Esophagus muscularis mucosa (tissue), 4 donors: ENCODE results near the gene PNPLA7. TPM values are rescaled to one million over a fixed set of nuclear protein-coding genes. Genes with fewer than 3 reads are reported as not detected.
"Not testable (repeated sequence)": the region's sequence is repeated elsewhere in the genome, so short reads cannot be mapped to it uniquely, and the experiment has no call there.

Experiments used
- DNase-seq: peaks from one replicate; pipeline ENCODE4 v3.0.0-alpha.2; 2017; ENCODE audit errors: extremely low spot score
- H3K27ac ChIP-seq, 4 donors: fragments of 200-600 bp; sonication (generic); replicated peaks in 1 of 4; 1 replicate in 3 of 4; 2 replicates in 1 of 4; pipeline ENCODE4 v1.5.1; 2016 to 2019; ENCODE audit warnings: mild to moderate bottlenecking in 1 of 4
- H3K27me3 ChIP-seq, 4 donors: fragments of 200-600 bp; sonication (generic); one replicate each; pipeline versions ENCODE4 v1.5.1 to v1.6.0; 2016 to 2019
- H3K36me3 ChIP-seq, 4 donors: fragments of 200-600 bp; sonication (generic); one replicate each; pipeline ENCODE4 v1.5.1; 2016 to 2019
- H3K4me1 ChIP-seq, 4 donors: fragments of 200-600 bp; sonication (generic); one replicate each; pipeline ENCODE4 v1.5.1; 2016 to 2019
- H3K4me3 ChIP-seq, 4 donors: fragments of 200-600 bp; sonication (generic); 1 replicate in 2 of 4; 2 replicates in 2 of 4; pipeline ENCODE4 v1.5.1; 2016 to 2019; ENCODE audit warnings: mild to moderate bottlenecking in 4 of 4, moderate library complexity in 1 of 4
- H3K9me3 ChIP-seq, 4 donors: fragments of 200-600 bp; sonication (generic); 1 replicate in 3 of 4; 2 replicates in 1 of 4; pipeline ENCODE4 v1.5.1; 2016 to 2019
- EP300 ChIP-seq: sonication (generic); formaldehyde crosslinking; IDR thresholded peaks from one replicate; pipeline ENCODE4 v1.6.1; 2017; ENCODE audit warnings: antibody characterized with exemption
- POLR2A ChIP-seq: fragments of 450-650 bp; IDR thresholded peaks from one replicate; pipeline ENCODE4 v1.6.1; 2017; ENCODE audit warnings: antibody characterized with exemption, moderate library complexity, mild to moderate bottlenecking, low read depth
- POLR2AphosphoS5 ChIP-seq, 2 donors: sonication (generic); formaldehyde crosslinking; IDR thresholded peaks; one replicate each; pipeline ENCODE4 v1.6.1; 2017; ENCODE audit warnings: antibody characterized with exemption in 2 of 2
- WGBS: methylation state at CpG from one replicate; pipeline ENCODE4 v1.1.5; 2018; 5-methylcytosine and 5-hydroxymethylcytosine counted together
- intact Hi-C: fragments of 100-400 bp; cut with DNase I; formaldehyde crosslinking; loops from one replicate; pipeline ENCODE4 v1.15.1; 2023
- total RNA-seq, 4 donors: library from RNA; depleted of rRNA; stranded (reverse); fragments of >200 nt; gene quantifications; one replicate each; pipeline versions ENCODE4 v1.1.0 to v1.2.1, GENCODE V29; 2016
- TF ChIP-seq, protein P1 (sequence below), 3 experiments: fragments of 200-600 bp in 2 of 3; fragments of 450-650 bp in 1 of 3; sonication (generic) in 2 of 3; IDR thresholded peaks; one replicate each; pipeline ENCODE4 v1.5.1; 2017 to 2019; ENCODE audit warnings: antibody characterized with exemption in 3 of 3, mild to moderate bottlenecking in 2 of 3, moderate library complexity in 1 of 3

PNPLA7 gene
- total RNA-seq, 4 donors from 2014 or later, result 3.0 to 6.2 (median 4.0) TPM

GRCh38 chr9:137467896-137468295 is 82.3 kb downstream of the PNPLA7 start:
- no peak for TF ChIP-seq POLR2A
- TF ChIP-seq POLR2AphosphoS5 (IDR thresholded peaks at IDR 0.05), result no peak
- TF ChIP-seq, protein P1, sequence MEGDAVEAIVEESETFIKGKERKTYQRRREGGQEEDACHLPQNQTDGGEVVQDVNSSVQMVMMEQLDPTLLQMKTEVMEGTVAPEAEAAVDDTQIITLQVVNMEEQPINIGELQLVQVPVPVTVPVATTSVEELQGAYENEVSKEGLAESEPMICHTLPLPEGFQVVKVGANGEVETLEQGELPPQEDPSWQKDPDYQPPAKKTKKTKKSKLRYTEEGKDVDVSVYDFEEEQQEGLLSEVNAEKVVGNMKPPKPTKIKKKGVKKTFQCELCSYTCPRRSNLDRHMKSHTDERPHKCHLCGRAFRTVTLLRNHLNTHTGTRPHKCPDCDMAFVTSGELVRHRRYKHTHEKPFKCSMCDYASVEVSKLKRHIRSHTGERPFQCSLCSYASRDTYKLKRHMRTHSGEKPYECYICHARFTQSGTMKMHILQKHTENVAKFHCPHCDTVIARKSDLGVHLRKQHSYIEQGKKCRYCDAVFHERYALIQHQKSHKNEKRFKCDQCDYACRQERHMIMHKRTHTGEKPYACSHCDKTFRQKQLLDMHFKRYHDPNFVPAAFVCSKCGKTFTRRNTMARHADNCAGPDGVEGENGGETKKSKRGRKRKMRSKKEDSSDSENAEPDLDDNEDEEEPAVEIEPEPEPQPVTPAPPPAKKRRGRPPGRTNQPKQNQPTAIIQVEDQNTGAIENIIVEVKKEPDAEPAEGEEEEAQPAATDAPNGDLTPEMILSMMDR (IDR thresholded peaks at IDR 0.05), result no peak
- TF ChIP-seq EP300, result no peak
- Histone ChIP-seq H3K4me3 (no peak overlapping the region), H3K36me3 (peaks cover 0 to 8% (median 4%) of the 10 kb centered on the region in 4 donors), H3K4me1 (no peaks in the 10 kb centered on the region), H3K9me3 (no peaks in the 10 kb centered on the region), H3K27me3 (no peaks in the 10 kb centered on the region), H3K27ac (no peak overlapping the region)
- 98% methylated on average over 4 of the region's 7 CpGs for WGBS
- DNase-seq, result no peak
- intact Hi-C loops, result loop anchor here (10.0 kb wide), 1 partner anchor 57 kb away; no protein-coding TSS in a partner anchor

DNA sequence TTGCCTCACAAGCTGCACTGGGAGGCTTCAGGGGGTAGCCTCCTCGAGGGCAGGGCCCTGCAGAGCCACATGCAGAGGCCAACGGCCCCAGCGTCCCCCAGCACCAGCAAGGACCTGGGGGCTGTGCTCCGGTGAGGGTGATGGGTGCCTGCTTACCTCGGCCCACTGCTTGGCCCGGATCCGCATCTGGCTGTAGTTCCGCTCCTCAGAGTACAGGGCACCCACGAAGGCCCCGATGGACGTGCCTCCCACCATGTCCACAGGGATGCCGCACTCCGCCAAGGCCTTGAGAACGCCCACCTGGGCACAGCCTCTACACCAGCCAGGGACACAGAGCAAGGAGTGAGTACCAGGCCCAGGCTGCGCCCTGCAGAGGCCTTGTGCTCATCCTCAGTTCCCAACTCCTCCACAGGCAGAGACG is 83.0 kb downstream of the PNPLA7 start:
- no peak for DNase-seq
- no peak overlapping the region for H3K4me3 ChIP-seq
- 92% methylated on average over 8 of the region's 16 CpGs for WGBS
- no peak overlapping the region for H3K27ac ChIP-seq
- H3K27me3 ChIP-seq, result no peaks in the 10 kb centered on the region
- H3K4me1 ChIP-seq, result peaks cover 0 to under 1% (median under 1%) of the 10 kb centered on the region in 4 donors
- no peaks in the 10 kb centered on the region for H3K9me3 ChIP-seq
- intact Hi-C loops, result loop anchor here (10.0 kb wide), 1 partner anchor 58 kb away; no protein-coding TSS in a partner anchor
- H3K36me3 ChIP-seq, result peaks cover 0 to 10% (median 4%) of the 10 kb centered on the region in 4 donors
- TF ChIP-seq POLR2AphosphoS5 (IDR thresholded peaks at IDR 0.05) (no peak), POLR2A (no peak), EP300 (no peak)
- TF ChIP-seq, protein P1 (IDR thresholded peaks at IDR 0.05), result no peak

GRCh38 chr9:137466389-137467085 is 83.7 kb downstream of the PNPLA7 start:
- H3K27ac ChIP-seq, H3K9me3 ChIP-seq, DNase-seq, H3K4me3 ChIP-seq, H3K4me1 ChIP-seq, H3K27me3 ChIP-seq: not testable (repeated sequence)
- intact Hi-C loops, result loop anchor here (10.0 kb wide), 1 partner anchor 58 kb away; no protein-coding TSS in a partner anchor
- WGBS, result 91% methylated on average over 35 of the region's 35 CpGs
- H3K36me3 ChIP-seq, result peaks cover 0 to 14% (median 4%) of the 10 kb centered on the region in 4 donors

DNA sequence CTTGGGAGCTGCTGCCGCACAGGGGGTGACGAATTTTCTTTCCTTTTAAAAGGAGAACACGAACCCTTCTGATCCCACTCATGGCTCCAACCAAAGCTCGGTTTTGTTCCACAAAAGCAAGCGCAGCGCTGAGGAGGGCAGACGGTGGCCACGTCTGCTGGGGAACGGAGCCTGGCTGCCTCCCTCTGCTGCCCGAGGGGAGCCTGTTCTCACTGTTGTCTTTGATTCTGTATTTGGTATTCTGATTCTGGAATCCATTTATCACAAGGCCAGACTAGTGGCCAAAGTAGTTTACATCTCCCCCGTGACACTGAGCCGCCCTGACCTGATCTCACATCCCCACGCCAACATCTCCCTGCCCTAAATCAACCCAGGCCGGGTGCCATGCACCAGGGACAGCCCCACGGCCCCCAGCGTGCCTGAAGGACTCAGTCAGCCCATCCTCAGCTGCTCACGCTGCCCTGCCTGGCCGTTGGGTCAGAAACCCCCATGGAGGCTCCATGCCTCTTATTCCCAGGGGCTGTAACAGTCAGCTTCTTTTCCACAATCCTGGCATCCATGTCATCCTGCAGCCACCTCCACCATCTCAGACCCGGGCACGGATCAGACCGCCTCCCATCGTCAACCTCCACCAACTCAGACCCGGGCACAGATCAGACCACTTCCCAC is 84.3 kb downstream of the PNPLA7 start:
- Histone ChIP-seq H3K27ac (no peak overlapping the region), H3K9me3 (no peaks in the 10 kb centered on the region), H3K27me3 (no peaks in the 10 kb centered on the region), H3K4me3 (no peak overlapping the region), H3K36me3 (peaks cover 0 to 14% (median 4%) of the 10 kb centered on the region in 4 donors), H3K4me1 (peaks cover 6 to 13% (median 11%) of the 10 kb centered on the region in 4 donors)
- TF ChIP-seq POLR2AphosphoS5 (IDR thresholded peaks at IDR 0.05) (no peak), EP300 (no peak), POLR2A (no peak)
- TF ChIP-seq, protein P1 (IDR thresholded peaks at IDR 0.05), result no peak
- 88% methylated on average over 21 of the region's 23 CpGs for WGBS
- intact Hi-C loops, result loop anchor here (10.0 kb wide), 1 partner anchor 59 kb away; no protein-coding TSS in a partner anchor
- no peak for DNase-seq

DNA sequence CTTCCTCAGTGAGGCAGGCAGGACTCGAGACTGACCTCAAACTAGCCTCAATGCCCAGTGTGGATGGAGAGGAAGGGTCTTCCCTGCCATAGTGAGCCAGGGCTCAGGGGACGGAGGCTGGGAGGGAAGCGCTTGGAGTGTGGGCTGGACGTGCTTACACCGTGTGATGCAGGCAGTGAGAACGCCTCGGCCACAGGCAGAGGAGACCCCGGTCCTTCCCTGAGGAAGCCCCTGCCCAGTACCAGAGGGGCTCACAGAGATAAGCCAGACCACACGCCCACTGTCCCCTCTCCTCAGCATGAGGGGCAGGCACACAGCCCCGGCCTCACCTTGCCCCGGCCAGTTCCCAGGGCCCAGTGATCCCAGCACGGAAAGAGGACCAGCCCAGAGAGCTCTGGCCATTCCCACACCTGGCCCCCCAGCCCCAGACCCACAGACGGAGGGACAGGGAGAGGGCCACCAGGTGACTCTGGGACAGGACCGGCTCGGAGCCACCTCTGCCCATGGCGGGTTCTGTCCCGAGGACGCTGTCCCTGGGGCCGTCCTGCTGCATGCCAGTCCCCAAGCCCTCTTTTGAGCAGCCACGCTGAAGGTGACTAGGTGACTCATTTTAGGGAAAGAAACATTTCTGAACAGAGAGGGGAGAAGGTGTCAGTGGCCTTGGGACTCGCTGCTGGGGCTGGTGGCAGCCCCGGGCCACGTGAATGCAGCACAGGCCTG is 85.0 kb downstream of the PNPLA7 start:
- Histone ChIP-seq H3K27ac (no peak overlapping the region), H3K4me1 (peaks cover 6 to 15% (median 14%) of the 10 kb centered on the region in 4 donors), H3K36me3 (peaks cover 0 to 14% (median 4%) of the 10 kb centered on the region in 4 donors), H3K27me3 (no peaks in the 10 kb centered on the region), H3K4me3 (no peak overlapping the region), H3K9me3 (no peaks in the 10 kb centered on the region)
- TF ChIP-seq POLR2AphosphoS5 (IDR thresholded peaks at IDR 0.05) (no peak), EP300 (no peak), POLR2A (no peak)
- TF ChIP-seq, protein P1 (IDR thresholded peaks at IDR 0.05), result no peak
- WGBS, result 89% methylated on average over 20 of the region's 23 CpGs
- intact Hi-C loops, result loop anchor here (10.0 kb wide), 1 partner anchor 60 kb away; no protein-coding TSS in a partner anchor
- no peak for DNase-seq
